HS-27A (cell line): Measurements from ENCODE around the gene DNAH2.

ENCODE experiments used
- DNase-seq: peaks from one replicate; pipeline ENCODE4 v3.0.0-alpha.2; 2012; ENCODE audit warnings: low read depth, missing footprints

Gene DNAH2

GRCh38 chr17:7864995-7865650 lies 147.6 kb downstream of the DNAH2 start:
- DNase-seq, result no peak

GRCh38 chr17:7867881-7868329 lies 150.4 kb downstream of the DNAH2 start:
- DNase-seq, result no peak

- DNase-seq, result no peak
Measured at GRCh38 chr17:7873051-7873450, 155.5 kb downstream of the DNAH2 start.

- no peak for DNase-seq
Measured at GRCh38 chr17:7875804-7876370, 158.3 kb downstream of the DNAH2 start.

- DNase-seq, result no peak
Measured at GRCh38 chr17:7878234-7878633, 160.7 kb downstream of the DNAH2 start.

- no peak for DNase-seq
Measured at GRCh38 chr17:7880076-7880868, 162.7 kb downstream of the DNAH2 start.

- DNase-seq, result no peak
Measured at GRCh38 chr17:7881276-7882054, 163.9 kb downstream of the DNAH2 start.

- no peak for DNase-seq
Measured at GRCh38 chr17:7882068-7882467, 164.5 kb downstream of the DNAH2 start.

- DNase-seq, result no peak
Measured at GRCh38 chr17:7882629-7883028, 165.1 kb downstream of the DNAH2 start.
